Spinal cord (tissue), 10 donors: ENCODE data around the gene ARHGEF1. TPM values are rescaled to one million over a fixed set of nuclear protein-coding genes. Genes with fewer than 3 reads are reported as not detected.

Experiments
- DNase-seq, 6 donors: peaks; one replicate each; pipeline versions ENCODE4 v3.0.0 to v3.0.0-alpha.2; 2013 to 2015; ENCODE audit warnings: low spot score in 6 of 6, low read depth in 4 of 6
- H3K27ac ChIP-seq: one replicate; pipeline ENCODE4 v1.5.1; 2013; ENCODE audit warnings: low read depth, low read length, control low read depth
- H3K27me3 ChIP-seq: one replicate; pipeline ENCODE4 v1.6.1; 2013; ENCODE audit warnings: low read length; ENCODE audit not compliant: control insufficient read depth, insufficient read depth
- H3K36me3 ChIP-seq: one replicate; pipeline ENCODE4 v1.6.1; 2013; ENCODE audit warnings: low read length; ENCODE audit not compliant: control insufficient read depth, insufficient read depth
- H3K4me1 ChIP-seq: one replicate; pipeline ENCODE4 v1.6.1; 2013; ENCODE audit warnings: low read length; ENCODE audit not compliant: control insufficient read depth, insufficient read depth
- H3K4me3 ChIP-seq: one replicate; pipeline ENCODE4 v1.5.1; 2013; ENCODE audit warnings: low read depth, low read length, control low read depth
- H3K9me3 ChIP-seq: one replicate; pipeline ENCODE4 v1.6.1; 2013; ENCODE audit warnings: low read length; ENCODE audit not compliant: control insufficient read depth, insufficient read depth
- WGBS: methylation state at CpG from one replicate; pipeline ENCODE4 v1.1.5; 2013; ENCODE audit warnings: missing lambda C conversion rate; ENCODE audit not compliant: insufficient coverage; 5-methylcytosine and 5-hydroxymethylcytosine counted together
- polyA plus RNA-seq, 2 donors: library from polyadenylated mRNA; unstranded; fragments of 120-200 nt; gene quantifications; one replicate each; pipeline ENCODE4 v1.2.1, GENCODE V29; 2013; ENCODE audit not compliant: insufficient read length in 2 of 2
- total RNA-seq, 2 donors: library from RNA; depleted of rRNA in 1 of 2; stranded (reverse); fragments of 120-200 nt in 1 of 2; fragments of >200 nt in 1 of 2; gene quantifications; one replicate each; pipeline versions ENCODE4 v1.2.3 to v1.2.4, GENCODE V29; 2013 to 2014
- donor health status: healthy.

Gene ARHGEF1
- total and polyA plus RNA-seq, 4 donors, result 17.3 to 113 (median 51.3) TPM

DNA sequence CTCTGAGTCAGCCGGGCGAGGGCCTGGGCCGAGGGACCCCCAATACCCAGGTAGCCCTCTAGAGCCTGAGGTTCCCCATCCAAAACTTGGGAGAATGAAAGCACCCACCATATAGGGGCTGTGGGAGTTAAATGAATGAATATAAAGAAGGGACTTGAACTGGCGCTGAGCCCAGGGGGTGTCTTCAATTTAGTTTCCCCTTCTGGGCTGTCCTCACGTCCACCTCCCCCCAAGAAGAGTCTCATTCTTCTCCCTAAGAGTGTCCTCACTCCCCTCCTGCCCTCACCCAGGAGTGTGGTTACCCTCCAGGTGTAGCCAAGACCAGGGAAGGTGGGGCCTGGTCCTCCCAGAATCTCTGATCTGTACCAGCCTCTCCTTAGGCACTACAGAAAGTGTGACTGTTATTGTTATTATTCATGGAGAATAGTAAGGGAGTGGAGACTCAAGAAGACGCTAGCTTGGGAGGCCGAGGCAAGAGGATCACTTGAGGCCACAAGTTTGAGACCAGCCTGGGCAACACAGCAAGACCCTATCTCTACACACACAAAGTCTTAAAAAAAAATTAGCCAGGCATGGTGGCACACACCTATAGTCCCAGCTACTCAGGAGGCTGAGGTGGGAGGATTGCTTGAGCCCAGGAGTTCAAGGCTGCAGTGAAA lies 3.2 kb upstream of the ARHGEF1 start:
- H3K27ac ChIP-seq, result no peak overlapping the region
- no peak for DNase-seq
- H3K4me1 ChIP-seq, result peaks cover 17% of the 10 kb centered on the region
- H3K27me3 ChIP-seq, result peaks cover 8% of the 10 kb centered on the region
- WGBS, result 82% methylated on average over 5 of the region's 7 CpGs
- H3K9me3 ChIP-seq, result no peaks in the 10 kb centered on the region
- H3K4me3 ChIP-seq, result no peak overlapping the region
- H3K36me3 ChIP-seq, result no peaks in the 10 kb centered on the region

DNA sequence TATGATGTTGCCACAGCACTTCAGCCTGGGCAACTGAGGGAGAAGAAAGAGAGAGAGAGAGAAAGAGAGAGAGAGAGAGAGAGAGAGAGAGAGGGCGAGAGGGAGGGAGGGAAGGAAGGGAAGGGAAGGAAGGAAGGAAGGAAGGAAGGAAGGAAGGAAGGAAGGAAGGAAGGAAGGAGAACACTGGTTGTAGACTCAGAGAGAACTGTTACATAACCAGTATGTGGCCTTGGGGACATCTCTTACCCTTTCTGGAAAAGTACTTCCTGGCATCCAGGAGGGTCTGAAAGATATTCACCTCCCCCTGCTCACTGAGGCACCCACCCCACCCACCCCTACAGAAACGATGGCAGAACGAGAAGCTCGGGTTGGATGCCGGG lies 2.7 kb upstream of the ARHGEF1 start:
- Histone ChIP-seq H3K9me3 (no peaks in the 10 kb centered on the region), H3K27me3 (peaks cover 8% of the 10 kb centered on the region), H3K27ac (no peak overlapping the region), H3K4me3 (no peak overlapping the region), H3K4me1 (peaks cover 21% of the 10 kb centered on the region), H3K36me3 (no peaks in the 10 kb centered on the region)
- WGBS, result no CpG with 5 or more reads among the region's 5 CpGs
- DNase-seq, result no peak

GRCh38 chr19:41883463-41883820 lies 458 bp downstream of the ARHGEF1 start:
- peak overlapping the region; percentile 69 for H3K27ac ChIP-seq
- peak in 1 of 6 donors; percentile 15 for DNase-seq

DNA sequence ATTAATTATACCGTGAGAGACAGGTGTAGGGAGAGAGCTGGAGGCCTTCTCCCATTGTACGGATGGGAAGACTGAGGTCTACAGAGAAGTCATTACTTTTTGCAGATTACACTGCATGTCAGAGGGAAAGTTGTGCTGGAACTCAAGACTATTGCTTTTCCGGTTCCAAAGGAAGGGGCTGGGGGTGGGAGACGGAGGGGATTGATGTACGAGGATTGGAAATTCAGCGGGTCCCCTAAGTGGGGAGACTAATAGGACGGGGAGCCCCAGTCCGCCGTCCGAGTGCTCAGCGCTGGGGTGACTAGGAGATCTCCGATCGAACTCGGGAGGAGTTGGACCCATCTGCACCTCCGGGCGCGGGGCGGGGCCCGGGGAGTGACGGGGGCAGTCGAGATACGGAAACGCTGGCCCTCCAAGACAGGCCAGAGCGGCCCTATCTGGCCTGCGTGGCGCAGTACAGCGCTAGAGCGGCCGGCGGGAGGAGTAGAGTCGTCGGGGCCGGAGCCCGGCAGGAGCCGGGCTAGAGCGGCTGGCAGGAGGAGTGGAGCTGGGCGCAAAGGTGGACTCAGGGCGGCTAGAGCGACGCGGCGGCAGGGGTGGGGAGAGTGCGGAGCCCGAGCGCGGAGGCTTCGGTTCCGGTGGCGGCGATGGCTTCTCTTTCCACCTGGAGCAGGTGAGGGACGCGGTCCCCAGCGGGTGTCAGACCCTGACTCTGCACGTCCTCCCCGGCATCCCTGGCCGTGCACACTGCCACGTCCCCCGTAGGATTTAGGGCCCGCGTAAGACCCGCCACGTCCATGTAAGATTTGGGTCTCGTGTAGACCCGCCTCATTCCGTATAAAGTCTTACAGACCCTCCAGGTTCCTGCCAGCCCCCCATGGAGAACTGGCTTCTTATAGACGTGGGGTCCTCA lies 1.1 kb downstream of the ARHGEF1 start:
- WGBS, result under 1% methylated on average over 66 of the region's 66 CpGs
- Histone ChIP-seq H3K9me3 (no peaks in the 10 kb centered on the region), H3K27me3 (peaks cover 8% of the 10 kb centered on the region), H3K27ac (peak overlapping the region; percentile 69), H3K36me3 (peaks cover 13% of the 10 kb centered on the region), H3K4me3 (peak overlapping the region; percentile 88), H3K4me1 (peaks cover 35% of the 10 kb centered on the region)
- DNase-seq, result peak; percentile 74 to 98 (median 88)

More at GRCh38 chr19:41883463-41883820, 458 bp downstream of the ARHGEF1 start:
- H3K4me3 ChIP-seq, result peak overlapping the region; percentile 88
- H3K27me3 ChIP-seq, result peaks cover 8% of the 10 kb centered on the region
- peaks cover 35% of the 10 kb centered on the region for H3K4me1 ChIP-seq
- H3K9me3 ChIP-seq, result no peaks in the 10 kb centered on the region
- WGBS, result 2% methylated on average over 14 of the region's 23 CpGs
- peaks cover 8% of the 10 kb centered on the region for H3K36me3 ChIP-seq

- H3K4me1 ChIP-seq, result peaks cover 35% of the 10 kb centered on the region
- no peak overlapping the region for H3K4me3 ChIP-seq
- H3K27ac ChIP-seq, result no peak overlapping the region
- 73% methylated on average over 8 of the region's 13 CpGs for WGBS
- H3K27me3 ChIP-seq, result peaks cover 5% of the 10 kb centered on the region
- no peak for DNase-seq
- H3K9me3 ChIP-seq, result no peaks in the 10 kb centered on the region
- peaks cover 33% of the 10 kb centered on the region for H3K36me3 ChIP-seq
Measured at GRCh38 chr19:41886761-41887710, 4.1 kb downstream of the ARHGEF1 start.

DNA sequence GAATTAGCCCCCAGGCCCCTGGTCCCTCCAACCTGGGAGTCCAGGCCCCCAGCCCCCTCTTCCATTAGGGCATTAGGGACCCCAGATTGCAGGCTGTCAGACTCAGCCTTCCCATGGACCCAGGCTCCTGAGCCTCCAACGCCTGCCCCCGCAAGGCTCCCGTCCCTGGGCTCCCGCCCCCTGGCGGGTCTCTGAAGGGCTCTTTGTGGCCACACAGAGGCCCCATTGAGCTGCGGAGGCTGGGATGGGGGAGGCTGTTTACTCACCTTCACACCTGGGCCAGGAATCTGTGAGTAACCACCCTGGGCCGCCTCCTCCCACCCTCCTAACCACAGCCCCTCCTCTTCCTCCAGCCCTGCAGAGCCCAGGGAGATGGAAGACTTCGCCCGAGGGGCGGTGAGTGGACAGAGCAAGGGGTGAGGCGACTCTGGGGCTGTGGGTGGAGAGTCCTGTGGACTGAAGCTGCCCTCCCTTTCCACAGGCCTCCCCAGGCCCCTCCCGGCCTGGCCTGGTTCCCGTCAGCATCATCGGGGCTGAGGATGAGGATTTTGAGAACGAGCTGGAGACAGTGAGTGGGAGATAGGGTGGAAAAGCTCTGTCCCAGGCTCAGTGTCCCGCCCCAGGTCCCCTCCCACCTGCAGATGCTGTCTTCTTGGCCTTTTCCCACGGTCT lies 4.9 kb downstream of the ARHGEF1 start:
- Histone ChIP-seq H3K36me3 (peaks cover 42% of the 10 kb centered on the region), H3K27ac (no peak overlapping the region), H3K27me3 (peaks cover 5% of the 10 kb centered on the region), H3K4me1 (peaks cover 35% of the 10 kb centered on the region), H3K9me3 (no peaks in the 10 kb centered on the region), H3K4me3 (no peak overlapping the region)
- no peak for DNase-seq
- WGBS, result 36% methylated on average over 6 of the region's 17 CpGs

GRCh38 chr19:41888926-41889325 lies 5.9 kb downstream of the ARHGEF1 start:
- Histone ChIP-seq H3K4me1 (peaks cover 27% of the 10 kb centered on the region), H3K27ac (no peak overlapping the region), H3K9me3 (no peaks in the 10 kb centered on the region), H3K36me3 (peaks cover 46% of the 10 kb centered on the region), H3K27me3 (no peaks in the 10 kb centered on the region), H3K4me3 (no peak overlapping the region)
- 92% methylated on average over 10 of the region's 12 CpGs for WGBS
- no peak for DNase-seq

- WGBS, result 92% methylated on average over 7 of the region's 8 CpGs
- Histone ChIP-seq H3K9me3 (no peaks in the 10 kb centered on the region), H3K36me3 (peaks cover 56% of the 10 kb centered on the region), H3K4me1 (peaks cover 20% of the 10 kb centered on the region), H3K27me3 (no peaks in the 10 kb centered on the region), H3K27ac (no peak overlapping the region), H3K4me3 (no peak overlapping the region)
- no peak for DNase-seq
Measured at GRCh38 chr19:41889896-41890295, 6.9 kb downstream of the ARHGEF1 start.

DNA sequence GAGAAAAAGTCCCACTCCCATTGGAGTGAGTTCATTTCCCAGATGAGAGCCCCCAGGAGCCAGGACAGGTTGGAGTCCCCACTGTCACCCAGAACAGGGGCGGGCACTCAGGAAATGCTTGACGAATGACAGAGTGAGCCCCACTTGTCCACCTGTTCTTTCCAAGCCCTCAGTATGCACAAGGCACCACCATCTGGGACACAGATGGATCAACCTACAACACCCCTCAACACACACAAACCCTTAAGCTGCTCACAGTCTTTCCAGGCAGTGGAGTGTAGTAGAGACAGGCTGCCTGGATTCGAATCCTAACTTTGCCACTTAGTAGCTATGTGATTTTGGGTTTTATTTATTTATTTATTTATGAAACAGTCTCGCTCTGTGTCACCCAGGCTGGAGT lies 8.0 kb downstream of the ARHGEF1 start:
- H3K27ac ChIP-seq, result no peak overlapping the region
- no peak overlapping the region for H3K4me3 ChIP-seq
- peak in 1 of 6 donors; percentile 32 for DNase-seq
- no peaks in the 10 kb centered on the region for H3K27me3 ChIP-seq
- peaks cover 67% of the 10 kb centered on the region for H3K36me3 ChIP-seq
- WGBS, result 100% methylated on average over 2 of the region's 4 CpGs
- no peaks in the 10 kb centered on the region for H3K9me3 ChIP-seq
- H3K4me1 ChIP-seq, result peaks cover 17% of the 10 kb centered on the region
